Ishikawa (cell line): ENCODE data around the gene MARK3.

Experiments
- CREB1 ChIP-seq: IDR thresholded peaks from 2 replicates; pipeline ENCODE4 v1.6.1; 2012; ENCODE audit warnings: low read depth
- MAX ChIP-seq: IDR thresholded peaks from 2 replicates; pipeline ENCODE4 v1.6.1; 2012
- TAF1 ChIP-seq: IDR thresholded peaks from 2 replicates; pipeline ENCODE4 v1.6.1; 2012; ENCODE audit warnings: low read depth, mild to moderate bottlenecking
- TEAD4 ChIP-seq: IDR thresholded peaks from 2 replicates; pipeline ENCODE4 v1.6.1; 2012

- TF ChIP-seq TEAD4 (no peak), CREB1 (no peak), MAX (no peak), TAF1 (no peak)
Observed at GRCh38 chr14:103356024-103356682, 29.1 kb upstream of the MARK3 start.
